Gastroesophageal sphincter (tissue), 3 donors: ENCODE measurements around the gene BCL2L12.

Source experiments
- CTCF ChIP-seq, 4 experiments: fragments of 200-600 bp in 2 of 4; fragments of 450-650 bp in 2 of 4; sonication (generic) in 1 of 4; IDR thresholded peaks; one replicate each; pipeline ENCODE4 v1.5.1; 2017 to 2019; ENCODE audit warnings: antibody characterized with exemption in 4 of 4, mild to moderate bottlenecking in 2 of 4, moderate library complexity in 2 of 4
- EP300 ChIP-seq: sonication (generic); formaldehyde crosslinking; IDR thresholded peaks from one replicate; pipeline ENCODE4 v1.6.1; 2017; ENCODE audit warnings: antibody characterized with exemption, mild to moderate bottlenecking
- POLR2A ChIP-seq, 2 donors: fragments of 450-650 bp; IDR thresholded peaks; one replicate each; pipeline ENCODE4 v1.6.1; 2017; ENCODE audit warnings: antibody characterized with exemption in 2 of 2, mild to moderate bottlenecking in 2 of 2, moderate library complexity in 1 of 2
- POLR2AphosphoS5 ChIP-seq: sonication (generic); formaldehyde crosslinking; IDR thresholded peaks from one replicate; pipeline ENCODE4 v1.6.1; 2017; ENCODE audit warnings: antibody characterized with exemption

- TF ChIP-seq CTCF (IDR thresholded peaks at IDR 0.05) = no peak
- TF ChIP-seq POLR2A (IDR thresholded peaks at IDR 0.05) = no peak
- no peak for TF ChIP-seq POLR2AphosphoS5
- TF ChIP-seq EP300 = no peak
These were observed 1.7 kb downstream of the BCL2L12 start for GRCh38 chr19:49667473-49667872.
